Testis (tissue), 3 donors: ENCODE data around the gene CAMTA1. TPM values are rescaled to one million over a fixed set of nuclear protein-coding genes. Genes with fewer than 3 reads are reported as not detected.

Experiments
- DNase-seq: peaks from one replicate; pipeline ENCODE4 v3.0.0-alpha.2; 2019
- H3K27ac ChIP-seq, 2 donors: fragments of 200-600 bp; sonication (generic); one replicate each; pipeline ENCODE4 v1.5.1; 2019
- H3K27me3 ChIP-seq: fragments of 200-600 bp; sonication (generic); one replicate; pipeline ENCODE4 v1.5.1; 2019
- H3K36me3 ChIP-seq: fragments of 200-600 bp; sonication (generic); one replicate; pipeline ENCODE4 v1.5.1; 2017; ENCODE audit warnings: low read depth; ENCODE audit errors: missing control alignments
- H3K4me1 ChIP-seq: fragments of 200-600 bp; sonication (generic); one replicate; pipeline ENCODE4 v1.5.1; 2019
- H3K4me3 ChIP-seq, 2 donors: fragments of 200-600 bp; sonication (generic); one replicate each; pipeline ENCODE4 v1.5.1; 2017 to 2019
- H3K9me3 ChIP-seq: fragments of 200-600 bp; sonication (generic); one replicate; pipeline ENCODE4 v1.5.1; 2017
- POLR2A ChIP-seq: fragments of 450-650 bp; IDR thresholded peaks from one replicate; pipeline ENCODE4 v1.6.1; 2017; ENCODE audit warnings: antibody characterized with exemption, mild to moderate bottlenecking, moderate library complexity
- WGBS, 2 donors: methylation state at CpG; one replicate each; pipeline ENCODE4 v1.1.5; 2018; 5-methylcytosine and 5-hydroxymethylcytosine counted together
- intact Hi-C: fragments of 100-400 bp; cut with DNase I; formaldehyde crosslinking; loops from one replicate; pipeline ENCODE4 v1.15.1; 2023; ENCODE audit warnings: low total_unique reads
- polyA plus RNA-seq: library from polyadenylated mRNA; stranded (reverse); fragments of 350-450 nt; fragmentation: Illumina TruSeq; extraction: RNeasy Lipid Tissue Mini Kit (QIAGEN cat#74804); gene quantifications from one replicate; pipeline ENCODE4 v1.2.3, GENCODE V29; 2014; ENCODE audit warnings: low read depth, low replicate concordance; ENCODE audit not compliant: insufficient read depth
- total RNA-seq, 2 donors: library from RNA; depleted of rRNA; stranded (reverse); fragments of >200 nt; gene quantifications; one replicate each; pipeline ENCODE4 v1.2.3, GENCODE V29; 2016
- TF ChIP-seq, protein P1 (sequence below), 3 experiments: fragments of 450-650 bp in 2 of 3; fragments of 200-600 bp in 1 of 3; sonication (generic) in 1 of 3; IDR thresholded peaks; one replicate each; pipeline ENCODE4 v1.5.1; 2016 to 2019; ENCODE audit warnings: antibody characterized with exemption in 3 of 3, mild to moderate bottlenecking in 2 of 3, moderate library complexity in 1 of 3

The CAMTA1 gene
- total and polyA plus RNA-seq, 3 donors from 2014 or later, result 116 to 158 (median 119) TPM

DNA sequence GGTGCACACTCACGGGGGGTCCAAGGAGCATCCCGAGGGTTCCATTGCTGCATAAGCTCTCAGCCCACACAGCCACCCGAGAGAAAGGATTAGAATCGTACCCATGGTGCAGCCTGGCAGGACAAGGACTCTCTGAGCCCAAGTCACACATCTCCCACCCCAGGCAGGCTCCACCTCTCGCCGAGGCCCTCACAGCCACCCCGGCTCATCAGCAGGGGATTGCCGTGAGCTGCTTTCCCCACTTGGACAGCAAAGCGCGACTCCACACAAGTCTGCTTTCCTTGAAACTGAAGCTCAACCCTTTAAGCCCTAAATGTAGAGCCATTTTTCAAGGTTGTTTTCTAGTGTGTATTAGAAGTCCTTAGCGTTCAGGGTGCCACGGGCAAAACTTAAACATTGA, 679.5 kb downstream of the CAMTA1 start:
- Histone ChIP-seq H3K4me3 (no peak overlapping the region), H3K4me1 (peaks cover 6% of the 10 kb centered on the region), H3K27ac (no peak overlapping the region), H3K9me3 (no peaks in the 10 kb centered on the region), H3K27me3 (no peaks in the 10 kb centered on the region), H3K36me3 (no peaks in the 10 kb centered on the region)
- WGBS, 2 donors, result 89 to 94% methylated on average over 12 of the region's 12 CpGs
- TF ChIP-seq, protein P1, sequence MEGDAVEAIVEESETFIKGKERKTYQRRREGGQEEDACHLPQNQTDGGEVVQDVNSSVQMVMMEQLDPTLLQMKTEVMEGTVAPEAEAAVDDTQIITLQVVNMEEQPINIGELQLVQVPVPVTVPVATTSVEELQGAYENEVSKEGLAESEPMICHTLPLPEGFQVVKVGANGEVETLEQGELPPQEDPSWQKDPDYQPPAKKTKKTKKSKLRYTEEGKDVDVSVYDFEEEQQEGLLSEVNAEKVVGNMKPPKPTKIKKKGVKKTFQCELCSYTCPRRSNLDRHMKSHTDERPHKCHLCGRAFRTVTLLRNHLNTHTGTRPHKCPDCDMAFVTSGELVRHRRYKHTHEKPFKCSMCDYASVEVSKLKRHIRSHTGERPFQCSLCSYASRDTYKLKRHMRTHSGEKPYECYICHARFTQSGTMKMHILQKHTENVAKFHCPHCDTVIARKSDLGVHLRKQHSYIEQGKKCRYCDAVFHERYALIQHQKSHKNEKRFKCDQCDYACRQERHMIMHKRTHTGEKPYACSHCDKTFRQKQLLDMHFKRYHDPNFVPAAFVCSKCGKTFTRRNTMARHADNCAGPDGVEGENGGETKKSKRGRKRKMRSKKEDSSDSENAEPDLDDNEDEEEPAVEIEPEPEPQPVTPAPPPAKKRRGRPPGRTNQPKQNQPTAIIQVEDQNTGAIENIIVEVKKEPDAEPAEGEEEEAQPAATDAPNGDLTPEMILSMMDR (IDR thresholded peaks at IDR 0.05), result no peak
- no peak for TF ChIP-seq POLR2A
- no peak for DNase-seq
- intact Hi-C loops, result no loop called here

DNA sequence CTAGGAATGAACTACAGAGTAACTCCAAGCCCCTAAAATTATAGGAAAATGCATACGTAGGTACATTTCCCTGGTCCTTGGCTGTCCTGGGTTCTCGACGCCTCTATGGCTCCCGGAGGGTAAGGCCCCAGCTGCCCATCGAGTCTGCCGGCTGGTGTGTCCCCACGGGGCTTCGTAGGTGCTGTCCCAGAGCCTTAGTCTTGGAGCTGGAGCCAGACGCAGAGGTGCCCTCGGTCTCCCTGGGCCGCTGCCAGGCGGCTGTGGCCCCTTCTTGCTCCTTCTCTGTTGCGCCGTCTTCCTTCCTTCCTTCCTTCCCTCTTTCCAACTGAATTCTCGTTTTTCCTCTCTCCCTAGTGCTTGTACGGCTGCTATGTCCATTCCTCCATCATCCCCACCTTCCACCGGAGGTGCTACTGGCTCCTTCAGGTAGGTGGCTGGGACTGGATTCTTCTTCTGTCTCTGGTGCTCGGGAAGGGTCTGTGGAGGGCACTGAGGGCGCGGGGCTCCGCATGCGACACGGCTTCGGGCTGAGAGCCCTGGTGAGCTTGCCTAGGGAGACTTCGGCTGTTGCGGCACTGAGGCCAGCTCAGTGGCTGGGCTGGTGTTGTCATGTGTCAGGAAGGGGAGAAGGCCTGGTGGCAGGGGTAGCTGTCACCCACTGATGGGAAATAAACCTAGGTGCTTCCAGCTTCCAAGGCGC, 682.4 kb downstream of the CAMTA1 start:
- peaks cover 14% of the 10 kb centered on the region for H3K4me1 ChIP-seq
- H3K27ac ChIP-seq, result no peak overlapping the region
- H3K4me3 ChIP-seq, result no peak overlapping the region
- H3K9me3 ChIP-seq, result no peaks in the 10 kb centered on the region
- WGBS, 2 donors, result 97% methylated on average over 25 to 27 of the region's 27 CpGs
- DNase-seq, result no peak
- intact Hi-C loops, result no loop called here
- H3K36me3 ChIP-seq, result no peaks in the 10 kb centered on the region
- TF ChIP-seq POLR2A, result no peak
- TF ChIP-seq, protein P1 (IDR thresholded peaks at IDR 0.05), result no peak
- no peaks in the 10 kb centered on the region for H3K27me3 ChIP-seq

DNA sequence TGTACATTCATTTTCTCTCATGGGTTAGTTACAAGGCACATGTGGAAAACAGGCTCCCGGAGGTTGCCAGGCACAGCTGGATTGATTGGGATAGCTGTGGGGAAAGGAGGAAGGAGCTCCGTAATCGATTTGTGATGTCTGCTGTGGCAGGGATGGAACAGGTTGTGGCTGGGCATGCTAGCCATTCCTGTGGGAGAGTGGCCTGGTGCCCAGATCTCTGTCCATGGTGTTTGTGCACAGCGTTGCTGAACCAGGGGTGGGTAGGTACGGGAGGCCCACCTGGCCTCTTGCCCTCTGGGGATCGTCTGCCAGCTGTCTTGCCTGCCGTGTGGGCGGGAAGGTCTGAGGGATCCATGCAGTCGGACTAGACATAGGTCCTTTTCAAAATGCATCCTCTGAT, 683.0 kb downstream of the CAMTA1 start:
- Histone ChIP-seq H3K36me3 (no peaks in the 10 kb centered on the region), H3K4me3 (no peak overlapping the region), H3K27me3 (no peaks in the 10 kb centered on the region), H3K4me1 (peaks cover 14% of the 10 kb centered on the region), H3K27ac (no peak overlapping the region), H3K9me3 (no peaks in the 10 kb centered on the region)
- whole genome bisulfite sequencing, 2 donors, result 71 to 87% methylated on average over 8 to 9 of the region's 9 CpGs
- TF ChIP-seq, protein P1 (IDR thresholded peaks at IDR 0.05), result no peak
- TF ChIP-seq POLR2A, result no peak
- DNase-seq, result no peak
- intact Hi-C loops, result no loop called here

DNA sequence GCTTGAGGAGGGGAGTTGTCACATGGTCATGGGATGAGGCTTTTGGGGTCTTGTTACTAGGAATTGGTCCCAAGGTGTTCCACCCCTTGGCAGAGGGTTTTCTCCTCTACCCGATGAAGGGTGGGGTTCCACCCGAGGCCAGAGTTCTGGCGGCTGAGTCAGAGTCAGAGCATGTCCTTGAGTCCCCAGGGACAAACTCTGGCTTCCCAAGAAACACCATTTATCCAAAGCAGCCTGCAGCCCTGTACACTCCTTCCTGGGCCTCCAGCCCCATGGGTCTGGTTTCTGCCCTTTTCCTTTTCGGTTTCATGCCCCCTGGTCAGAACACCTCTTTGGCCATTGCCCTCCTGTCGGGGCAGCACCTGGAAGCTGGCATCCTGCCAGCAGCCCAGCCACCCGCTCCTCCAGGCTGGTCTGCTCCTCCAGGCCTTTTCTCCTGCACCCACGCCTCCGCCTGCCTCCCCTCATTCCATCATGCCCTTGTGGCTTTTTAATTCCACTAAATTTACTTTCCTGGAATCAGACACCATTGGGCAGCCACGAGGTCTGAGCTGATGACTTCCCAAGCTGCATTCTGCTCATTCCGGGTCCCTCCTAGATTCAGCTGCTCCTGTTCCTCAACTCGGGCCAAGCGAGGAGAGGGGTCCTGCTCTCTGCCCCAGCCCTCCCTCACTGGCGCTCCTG, 684.1 kb downstream of the CAMTA1 start:
- Histone ChIP-seq H3K4me3 (no peak overlapping the region), H3K36me3 (no peaks in the 10 kb centered on the region), H3K4me1 (peaks cover 14% of the 10 kb centered on the region), H3K27ac (no peak overlapping the region), H3K27me3 (no peaks in the 10 kb centered on the region), H3K9me3 (no peaks in the 10 kb centered on the region)
- no peak for TF ChIP-seq POLR2A
- TF ChIP-seq, protein P1 (IDR thresholded peaks at IDR 0.05), result no peak
- intact Hi-C loops, result no loop called here
- 64 to 65% methylated on average over 11 to 13 of the region's 13 CpGs for WGBS, 2 donors
- no peak for DNase-seq
